Nephron (organoid): ENCODE data around the gene SMU1.

Experiments used
- H3K27ac Mint-ChIP-seq, 3 experiments: 2 replicates each; pipeline ENCODE4 v1.8.0; 2020; ENCODE audit warnings: mixed read lengths in 3 of 3, mild to moderate bottlenecking in 2 of 3, moderate library complexity in 1 of 3
- H3K27me3 Mint-ChIP-seq: 2 replicates; pipeline ENCODE4 v1.8.0; 2021; ENCODE audit warnings: low read depth, mild to moderate bottlenecking, moderate library complexity, mixed read lengths
- H3K36me3 Mint-ChIP-seq: 2 replicates; pipeline ENCODE4 v1.8.0; 2020; ENCODE audit warnings: low read depth, mixed read lengths
- H3K4me1 Mint-ChIP-seq: 2 replicates; pipeline ENCODE4 v1.8.0; 2020; ENCODE audit warnings: mixed read lengths
- H3K4me3 Mint-ChIP-seq, 3 experiments: 2 replicates each; pipeline ENCODE4 v1.8.0; 2020; ENCODE audit warnings: mild to moderate bottlenecking in 3 of 3, mixed read lengths in 3 of 3, moderate library complexity in 2 of 3
- H3K9me3 Mint-ChIP-seq: 2 replicates; pipeline ENCODE4 v1.8.0; 2020; ENCODE audit warnings: mixed read lengths
- CTCF ChIP-seq, 3 experiments: fragments of 200-600 bp; sonication (generic); IDR thresholded peaks; one replicate each; pipeline ENCODE4 v1.5.0; 2021; ENCODE audit warnings: antibody characterized with exemption in 3 of 3; ENCODE audit not compliant: unreplicated experiment in 3 of 3

Gene SMU1

GRCh38 chr9:33046061-33046460, 30.4 kb downstream of the SMU1 start:
- no peak for TF ChIP-seq CTCF (IDR thresholded peaks at IDR 0.05; ENCODE audit: unreplicated experiment in 3 of 3)
- Mint-ChIP-seq H3K4me1 (peaks cover 21% of the 10 kb centered on the region), H3K9me3 (no peaks in the 10 kb centered on the region), H3K27ac (peak overlapping the region in 1 of 3 experiments; percentile 66), H3K36me3 (peaks cover 39% of the 10 kb centered on the region), H3K4me3 (peak overlapping the region in 1 of 3 experiments; percentile 64), H3K27me3 (no peaks in the 10 kb centered on the region)

- Mint-ChIP-seq H3K27me3 (no peaks in the 10 kb centered on the region), H3K4me1 (peaks cover 21% of the 10 kb centered on the region), H3K4me3 (peak overlapping the region; percentile 84 to 89 (median 88)), H3K9me3 (no peaks in the 10 kb centered on the region), H3K36me3 (peaks cover 34% of the 10 kb centered on the region), H3K27ac (peak overlapping the region; percentile 85 to 93 (median 89))
- TF ChIP-seq CTCF (IDR thresholded peaks at IDR 0.05; ENCODE audit: unreplicated experiment in 3 of 3): no peak
Measured at GRCh38 chr9:33044677-33045282, 31.7 kb downstream of the SMU1 start.

- H3K4me3 Mint-ChIP-seq: peak overlapping the region; percentile 84 to 89 (median 88)
- no peaks in the 10 kb centered on the region for H3K9me3 Mint-ChIP-seq
- peaks cover 21% of the 10 kb centered on the region for H3K4me1 Mint-ChIP-seq
- TF ChIP-seq CTCF (IDR thresholded peaks at IDR 0.05; ENCODE audit: unreplicated experiment in 3 of 3): no peak
- H3K36me3 Mint-ChIP-seq: peaks cover 33% of the 10 kb centered on the region
- peak overlapping the region; percentile 85 to 93 (median 89) for H3K27ac Mint-ChIP-seq
- H3K27me3 Mint-ChIP-seq: no peaks in the 10 kb centered on the region
Measured at GRCh38 chr9:33044162-33044673, 32.3 kb downstream of the SMU1 start.

GRCh38 chr9:33043671-33044070, 32.8 kb downstream of the SMU1 start:
- Mint-ChIP-seq H3K9me3 (no peaks in the 10 kb centered on the region), H3K27me3 (no peaks in the 10 kb centered on the region), H3K36me3 (peaks cover 34% of the 10 kb centered on the region), H3K4me1 (peaks cover 21% of the 10 kb centered on the region), H3K27ac (peak overlapping the region; percentile 85 to 93 (median 89)), H3K4me3 (peak overlapping the region; percentile 84 to 89 (median 88))
- TF ChIP-seq CTCF (IDR thresholded peaks at IDR 0.05; ENCODE audit: unreplicated experiment in 3 of 3): no peak

- Mint-ChIP-seq H3K9me3 (no peaks in the 10 kb centered on the region), H3K4me1 (peaks cover 21% of the 10 kb centered on the region), H3K4me3 (peak overlapping the region in 2 of 3 experiments; percentile 17 to 29), H3K36me3 (peaks cover 33% of the 10 kb centered on the region), H3K27me3 (no peaks in the 10 kb centered on the region), H3K27ac (peak overlapping the region; percentile 1 to 77 (median 52))
- TF ChIP-seq CTCF (IDR thresholded peaks at IDR 0.05; ENCODE audit: unreplicated experiment in 3 of 3): no peak
Measured at GRCh38 chr9:33042473-33042872, 34.0 kb downstream of the SMU1 start.
